PC-3 (cell line): ENCODE results near the gene STAT5B. TPM values are rescaled to one million over a fixed set of nuclear protein-coding genes. Genes with fewer than 3 reads are reported as not detected.
"Not testable (repeated sequence)": the region's sequence is repeated elsewhere in the genome, so short reads cannot be mapped to it uniquely, and the experiment has no call there.

ENCODE experiments used
- ATAC-seq: fragments of 200-7000 bp; cut with Tn5 transposase; 2 replicates; pipeline ENCODE4 v1.9.1; 2020; ENCODE audit warnings: mild to moderate bottlenecking, moderate library complexity
- BruUV-seq: library from RNA; stranded (reverse); fragments of 400-500 nt; replicated peaks from 2 replicates; lab custom pipeline; 2021; lab: Mats Ljungman, UMichigan
- CTCF ChIA-PET: fragments of 300-600 bp; sonication (Branson Sonifier 250); formaldehyde crosslinking; loops from one replicate; lab custom pipeline; 2022; ENCODE audit warnings: antibody characterized with exemption; lab: Charles Lee
- POLR2A ChIA-PET: fragments of 300-600 bp; sonication (Branson Sonifier 250); formaldehyde crosslinking; loops from one replicate; lab custom pipeline; 2022; ENCODE audit warnings: antibody characterized with exemption; ENCODE audit not compliant: unreplicated experiment; lab: Charles Lee
- DNase-seq: peaks from one replicate; pipeline ENCODE4 v3.0.0-alpha.2; 2015
- H2AFZ ChIP-seq: fragments of 300-600 bp; sonication (generic); 2 replicates; pipeline ENCODE4 v1.6.0; 2016; ENCODE audit warnings: antibody characterized with exemption, low read length
- H3F3A ChIP-seq: fragments of 300-600 bp; sonication (generic); one replicate; pipeline ENCODE4 v1.6.0; 2017; ENCODE audit warnings: antibody characterized with exemption, low read length, control low read depth, mild to moderate bottlenecking; ENCODE audit not compliant: unreplicated experiment
- H3K27ac ChIP-seq: fragments of 300-600 bp; sonication (generic); 2 replicates; pipeline ENCODE4 v1.5.1; 2016; ENCODE audit warnings: mild to moderate bottlenecking, low read length
- H3K27me3 ChIP-seq: fragments of 300-600 bp; sonication (generic); 2 replicates; pipeline ENCODE4 v1.6.1; 2016; ENCODE audit warnings: low read length, mixed read lengths
- H3K36me3 ChIP-seq: fragments of 300-600 bp; sonication (generic); 2 replicates; pipeline ENCODE4 v1.6.1; 2016; ENCODE audit warnings: low read depth, mixed run types, low read length, mixed read lengths
- H3K4me1 ChIP-seq: fragments of 300-600 bp; sonication (generic); 2 replicates; pipeline ENCODE4 v1.5.1; 2016; ENCODE audit warnings: low read length; ENCODE audit not compliant: insufficient read depth
- H3K4me2 ChIP-seq: fragments of 300-600 bp; sonication (generic); 2 replicates; pipeline ENCODE4 v1.6.0; 2016; ENCODE audit warnings: low read length
- H3K4me3 ChIP-seq: fragments of 300-600 bp; sonication (generic); 2 replicates; pipeline ENCODE4 v1.5.1; 2016; ENCODE audit warnings: mild to moderate bottlenecking, low read length, mixed read lengths
- H3K79me2 ChIP-seq: fragments of 300-600 bp; sonication (generic); 2 replicates; pipeline ENCODE4 v1.6.1; 2017; ENCODE audit warnings: low read length, mixed read lengths
- H3K9ac ChIP-seq: fragments of 300-600 bp; sonication (generic); 2 replicates; pipeline ENCODE4 v1.6.0; 2016; ENCODE audit warnings: mild to moderate bottlenecking, low read length
- H3K9me2 ChIP-seq: fragments of 300-600 bp; sonication (generic); replicated peaks from 2 replicates; pipeline ENCODE4 v1.6.1; 2016; ENCODE audit warnings: mixed run types, low read length, mixed read lengths
- H3K9me3 ChIP-seq: fragments of 300-600 bp; sonication (generic); 2 replicates; pipeline ENCODE4 v1.6.1; 2016; ENCODE audit warnings: low read length, mixed read lengths
- H4K20me1 ChIP-seq: fragments of 300-600 bp; sonication (generic); 2 replicates; pipeline ENCODE4 v1.6.1; 2016; ENCODE audit warnings: low read length, mixed read lengths
- EZH2 ChIP-seq: fragments of 300-600 bp; sonication (generic); IDR thresholded peaks from one replicate; pipeline ENCODE4 v1.6.1; 2017; ENCODE audit warnings: antibody characterized with exemption, mild to moderate bottlenecking, low read length; ENCODE audit not compliant: unreplicated experiment
- EZH2phosphoT487 ChIP-seq: fragments of 300-600 bp; sonication (generic); IDR thresholded peaks from 2 replicates; pipeline ENCODE4 v1.6.1; 2018; ENCODE audit warnings: mild to moderate bottlenecking, antibody characterized with exemption, low read length, borderline replicate concordance
- intact Hi-C: fragments of 100-400 bp; cut with micrococcal nuclease; formaldehyde crosslinking; loops from 2 replicates; pipeline ENCODE4 v1.9.0; 2023
- total RNA-seq: library from RNA; depleted of rRNA; stranded (reverse); fragments of >200 nt; gene quantifications from 2 replicates; pipeline ENCODE4 v1.2.3, GENCODE V29; 2014
- TF ChIP-seq, protein P1 (sequence below): fragments of 300-600 bp; sonication (generic); conservative IDR thresholded peaks from 2 replicates; pipeline ENCODE4 v1.5.1; 2017; ENCODE audit warnings: antibody characterized with exemption, low read depth, mild to moderate bottlenecking, low read length

The STAT5B gene
- total RNA-seq, 1 experiment from 2014 or later, result not detected

DNA sequence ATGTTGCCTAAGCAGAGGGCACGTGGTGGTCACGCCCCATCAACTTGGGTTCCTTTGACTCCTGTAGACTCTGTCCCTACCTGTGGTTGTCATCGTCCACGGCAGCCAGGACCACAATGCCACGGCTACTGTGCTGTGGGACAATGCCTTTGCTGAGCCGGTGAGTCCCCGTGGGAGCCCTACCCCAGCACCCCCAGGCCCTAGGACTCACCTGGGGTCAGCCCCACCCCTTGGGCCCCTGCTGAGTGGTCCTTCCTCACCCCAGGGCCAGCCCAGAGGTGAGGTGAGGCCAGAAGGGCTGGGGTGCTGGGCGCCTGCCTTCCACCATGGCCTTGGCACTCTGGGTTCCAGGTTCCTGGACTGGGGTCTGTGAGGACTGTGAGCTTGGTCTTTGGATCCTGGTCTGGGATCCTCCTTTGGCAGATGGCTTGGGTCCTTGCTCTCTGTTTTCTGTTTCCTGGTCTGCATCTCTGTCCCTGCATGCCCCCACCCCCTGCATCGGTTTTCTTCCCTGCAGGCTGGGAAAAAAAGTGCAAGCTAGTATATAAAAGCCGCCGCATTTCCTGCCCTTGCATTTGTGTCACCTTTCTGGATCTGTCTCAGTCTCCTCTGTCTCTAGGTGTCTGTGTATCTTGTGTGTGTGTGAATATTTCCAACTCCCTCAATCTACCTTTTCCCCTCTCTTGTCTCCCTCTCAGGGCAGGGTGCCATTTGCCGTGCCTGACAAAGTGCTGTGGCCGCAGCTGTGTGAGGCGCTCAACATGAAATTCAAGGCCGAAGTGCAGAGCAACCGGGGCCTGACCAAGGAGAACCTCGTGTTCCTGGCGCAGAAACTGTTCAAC is 29.6 kb upstream of the STAT5B start:
- no peaks in the 10 kb centered on the region for H3K27me3 ChIP-seq
- H3K36me3 ChIP-seq, result no peaks in the 10 kb centered on the region
- H3K4me3 ChIP-seq, result no peak overlapping the region
- no peak for DNase-seq
- H3F3A ChIP-seq, result no peaks in the 10 kb centered on the region
- no peaks in the 10 kb centered on the region for H3K9me3 ChIP-seq
- no peak overlapping the region for H3K4me2 ChIP-seq
- no peak for ATAC-seq
- no peak overlapping the region for H3K27ac ChIP-seq
- ChIA-PET CTCF (no interaction called here), POLR2A (no interaction called here)
- no peaks in the 10 kb centered on the region for H3K9me2 ChIP-seq
- TF ChIP-seq EZH2, result no peak
- no peak for TF ChIP-seq EZH2phosphoT487
- TF ChIP-seq, protein P1, sequence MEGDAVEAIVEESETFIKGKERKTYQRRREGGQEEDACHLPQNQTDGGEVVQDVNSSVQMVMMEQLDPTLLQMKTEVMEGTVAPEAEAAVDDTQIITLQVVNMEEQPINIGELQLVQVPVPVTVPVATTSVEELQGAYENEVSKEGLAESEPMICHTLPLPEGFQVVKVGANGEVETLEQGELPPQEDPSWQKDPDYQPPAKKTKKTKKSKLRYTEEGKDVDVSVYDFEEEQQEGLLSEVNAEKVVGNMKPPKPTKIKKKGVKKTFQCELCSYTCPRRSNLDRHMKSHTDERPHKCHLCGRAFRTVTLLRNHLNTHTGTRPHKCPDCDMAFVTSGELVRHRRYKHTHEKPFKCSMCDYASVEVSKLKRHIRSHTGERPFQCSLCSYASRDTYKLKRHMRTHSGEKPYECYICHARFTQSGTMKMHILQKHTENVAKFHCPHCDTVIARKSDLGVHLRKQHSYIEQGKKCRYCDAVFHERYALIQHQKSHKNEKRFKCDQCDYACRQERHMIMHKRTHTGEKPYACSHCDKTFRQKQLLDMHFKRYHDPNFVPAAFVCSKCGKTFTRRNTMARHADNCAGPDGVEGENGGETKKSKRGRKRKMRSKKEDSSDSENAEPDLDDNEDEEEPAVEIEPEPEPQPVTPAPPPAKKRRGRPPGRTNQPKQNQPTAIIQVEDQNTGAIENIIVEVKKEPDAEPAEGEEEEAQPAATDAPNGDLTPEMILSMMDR, result no peak
- H2AFZ ChIP-seq, result no peak overlapping the region
- H4K20me1 ChIP-seq, result no peaks in the 10 kb centered on the region
- no peaks in the 10 kb centered on the region for H3K79me2 ChIP-seq
- H3K4me1 ChIP-seq, result no peaks in the 10 kb centered on the region
- no peak overlapping the region for H3K9ac ChIP-seq
- intact Hi-C loops, result no loop called here
- BruUV-seq, result no TSS peak

DNA sequence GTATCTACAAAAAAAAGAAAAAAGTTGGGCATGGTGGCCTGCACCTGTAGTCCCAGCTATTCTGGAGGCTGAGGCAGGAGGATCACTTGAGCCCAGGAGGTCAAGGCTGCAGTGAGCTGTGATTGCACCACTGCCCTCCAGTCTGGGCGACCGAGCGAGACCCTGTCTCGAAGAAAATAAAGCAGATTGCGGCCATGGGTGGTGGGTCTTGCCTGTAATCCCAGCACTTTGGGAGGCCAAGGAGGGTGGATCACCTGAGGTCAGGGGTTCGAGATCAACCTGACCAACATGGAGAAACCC is 28.8 kb upstream of the STAT5B start:
- BruUV-seq, H3K36me3 ChIP-seq, POLR2A ChIA-PET, H3K9me3 ChIP-seq, H3K27me3 ChIP-seq, H3K9me2 ChIP-seq, H3K4me2 ChIP-seq, H3K9ac ChIP-seq, H3F3A ChIP-seq, H3K4me3 ChIP-seq, H3K4me1 ChIP-seq, ATAC-seq, CTCF ChIA-PET, H4K20me1 ChIP-seq, intact Hi-C loops, H2AFZ ChIP-seq, H3K27ac ChIP-seq, DNase-seq, H3K79me2 ChIP-seq: not testable (repeated sequence)

DNA sequence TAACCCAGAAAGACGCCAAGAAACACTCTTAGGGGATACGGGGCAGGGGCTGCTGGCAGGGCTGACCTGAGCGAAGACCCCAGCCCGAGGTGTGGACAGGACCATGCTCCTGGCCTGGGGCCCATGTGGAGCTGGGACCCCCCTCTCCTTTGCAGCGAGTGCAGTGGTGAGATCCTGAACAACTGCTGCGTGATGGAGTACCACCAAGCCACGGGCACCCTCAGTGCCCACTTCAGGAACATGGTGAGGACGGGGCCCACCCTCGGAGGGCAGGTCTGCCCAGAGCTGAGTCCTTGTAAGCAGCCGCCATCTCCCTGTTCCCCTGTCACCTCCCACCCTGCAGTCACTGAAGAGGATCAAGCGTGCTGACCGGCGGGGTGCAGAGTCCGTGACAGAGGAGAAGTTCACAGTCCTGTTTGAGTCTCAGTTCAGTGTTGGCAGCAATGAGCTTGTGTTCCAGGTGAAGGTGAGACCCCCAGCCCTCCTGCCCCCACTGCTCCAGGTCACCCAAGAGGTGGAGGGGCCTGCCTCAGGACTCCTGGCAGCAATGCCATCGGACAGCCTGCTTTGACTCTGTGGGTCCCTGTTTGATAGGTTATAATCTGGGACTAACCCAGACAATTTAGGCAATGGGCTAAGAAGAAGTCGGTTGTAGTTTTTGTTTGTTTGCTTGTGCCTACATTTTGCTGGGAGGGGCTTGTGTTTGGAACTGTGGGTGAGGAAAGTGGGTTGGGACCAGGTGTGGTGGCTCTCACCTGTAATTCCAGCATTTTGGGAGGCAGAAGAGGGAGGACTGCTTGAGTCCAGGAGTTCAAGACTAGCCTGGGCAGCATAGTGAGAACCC is 28.2 kb upstream of the STAT5B start:
- no peak for TF ChIP-seq EZH2
- TF ChIP-seq, protein P1, result no peak
- no peak for TF ChIP-seq EZH2phosphoT487
- Histone ChIP-seq H3K9me3 (no peaks in the 10 kb centered on the region), H3K4me2 (no peak overlapping the region), H3K9ac (no peak overlapping the region), H3K27me3 (no peaks in the 10 kb centered on the region), H3F3A (no peaks in the 10 kb centered on the region), H3K36me3 (no peaks in the 10 kb centered on the region), H3K4me1 (no peaks in the 10 kb centered on the region), H3K27ac (no peak overlapping the region), H3K4me3 (no peak overlapping the region), H3K9me2 (no peaks in the 10 kb centered on the region), H2AFZ (no peak overlapping the region), H4K20me1 (no peaks in the 10 kb centered on the region), H3K79me2 (no peaks in the 10 kb centered on the region)
- ATAC-seq, result no peak
- CTCF ChIA-PET, result no interaction called here
- intact Hi-C loops, result no loop called here
- no TSS peak for BruUV-seq
- POLR2A ChIA-PET, result no interaction called here
- no peak for DNase-seq
